ENCODE measurements around the gene AIFM1.

The AIFM1 gene

GRCh38 chrX:130082244-130083106 is 83.2 kb downstream of the AIFM1 start:
- no peaks in the 10 kb centered on the region for H3K36me3 ChIP-seq
- TF ChIP-seq, protein P1, sequence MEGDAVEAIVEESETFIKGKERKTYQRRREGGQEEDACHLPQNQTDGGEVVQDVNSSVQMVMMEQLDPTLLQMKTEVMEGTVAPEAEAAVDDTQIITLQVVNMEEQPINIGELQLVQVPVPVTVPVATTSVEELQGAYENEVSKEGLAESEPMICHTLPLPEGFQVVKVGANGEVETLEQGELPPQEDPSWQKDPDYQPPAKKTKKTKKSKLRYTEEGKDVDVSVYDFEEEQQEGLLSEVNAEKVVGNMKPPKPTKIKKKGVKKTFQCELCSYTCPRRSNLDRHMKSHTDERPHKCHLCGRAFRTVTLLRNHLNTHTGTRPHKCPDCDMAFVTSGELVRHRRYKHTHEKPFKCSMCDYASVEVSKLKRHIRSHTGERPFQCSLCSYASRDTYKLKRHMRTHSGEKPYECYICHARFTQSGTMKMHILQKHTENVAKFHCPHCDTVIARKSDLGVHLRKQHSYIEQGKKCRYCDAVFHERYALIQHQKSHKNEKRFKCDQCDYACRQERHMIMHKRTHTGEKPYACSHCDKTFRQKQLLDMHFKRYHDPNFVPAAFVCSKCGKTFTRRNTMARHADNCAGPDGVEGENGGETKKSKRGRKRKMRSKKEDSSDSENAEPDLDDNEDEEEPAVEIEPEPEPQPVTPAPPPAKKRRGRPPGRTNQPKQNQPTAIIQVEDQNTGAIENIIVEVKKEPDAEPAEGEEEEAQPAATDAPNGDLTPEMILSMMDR (IDR thresholded peaks at IDR 0.05): peak in 1 of 2 experiments; percentile 11
- peak overlapping the region; percentile 56 to 59 for H3K27ac ChIP-seq
- H3K9me3 ChIP-seq: no peaks in the 10 kb centered on the region
- no peaks in the 10 kb centered on the region for H3K27me3 ChIP-seq
- peak; percentile 49 to 64 for DNase-seq
- H3K4me1 ChIP-seq: peaks cover 0 to 24% (median 2%) of the 10 kb centered on the region in 4 donors
- H3K4me3 ChIP-seq: no peak overlapping the region
- intact Hi-C loops (cut with DNase I; ENCODE audit: low total_unique reads): loop anchor here (5.0 kb wide), 2 partner anchors 40 to 110 kb away; no protein-coding TSS in a partner anchor

- TF ChIP-seq, protein P1 (IDR thresholded peaks at IDR 0.05): no peak
- H3K9me3 ChIP-seq: no peaks in the 10 kb centered on the region
- no peak overlapping the region for H3K4me3 ChIP-seq
- H3K36me3 ChIP-seq: no peaks in the 10 kb centered on the region
- H3K27ac ChIP-seq: peak overlapping the region; percentile 56 to 59
- no peaks in the 10 kb centered on the region for H3K27me3 ChIP-seq
- peak in 1 of 2 donors; percentile 64 for DNase-seq
- intact Hi-C loops (cut with DNase I; ENCODE audit: low total_unique reads): loop anchor here (5.0 kb wide), 2 partner anchors 41 to 111 kb away; no protein-coding TSS in a partner anchor
- peaks cover 0 to 24% (median 2%) of the 10 kb centered on the region in 4 donors for H3K4me1 ChIP-seq
Observed at GRCh38 chrX:130081421-130082045, 84.1 kb downstream of the AIFM1 start.

DNA sequence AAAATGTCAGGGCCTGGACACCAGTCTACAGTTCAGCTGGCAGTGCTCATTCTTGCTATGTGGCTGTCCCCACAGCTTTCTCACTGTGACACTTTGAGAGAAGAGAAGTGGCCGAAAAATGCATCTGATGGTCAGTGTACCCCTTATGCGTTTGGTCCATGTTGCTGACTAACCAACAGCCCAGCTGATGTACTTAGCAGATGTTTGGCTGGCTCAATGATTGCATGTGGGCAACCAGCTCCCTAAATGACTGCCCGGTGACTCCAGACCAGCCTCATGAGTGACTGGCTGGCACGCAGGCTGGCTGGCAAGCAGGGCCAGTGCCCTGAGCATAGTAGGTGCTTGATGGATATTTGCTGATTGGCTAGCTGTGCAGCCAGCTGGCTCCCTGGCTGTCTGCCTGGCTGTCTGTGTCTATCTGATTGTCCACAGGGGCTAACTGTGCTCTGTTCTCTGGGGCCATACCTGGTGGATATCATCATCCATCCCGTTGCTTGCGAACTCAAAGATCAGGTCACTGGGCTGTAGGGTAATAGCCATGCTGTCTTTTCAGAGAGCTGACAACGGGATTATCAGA is 84.8 kb downstream of the AIFM1 start:
- Histone ChIP-seq H3K36me3 (no peaks in the 10 kb centered on the region), H3K27me3 (no peaks in the 10 kb centered on the region), H3K27ac (peak overlapping the region; percentile 56 to 59), H3K4me1 (peaks cover 0 to 24% (median 2%) of the 10 kb centered on the region in 4 donors), H3K9me3 (no peaks in the 10 kb centered on the region), H3K4me3 (no peak overlapping the region)
- intact Hi-C loops (cut with DNase I; ENCODE audit: low total_unique reads): loop anchor here (5.0 kb wide), 2 partner anchors 41 to 111 kb away; no protein-coding TSS in a partner anchor
- DNase-seq: no peak
- TF ChIP-seq, protein P1 (IDR thresholded peaks at IDR 0.05): no peak

- H3K27me3 ChIP-seq: no peaks in the 10 kb centered on the region
- DNase-seq: peak; percentile 59 to 67
- H3K36me3 ChIP-seq: no peaks in the 10 kb centered on the region
- peaks cover 0 to 24% (median 2%) of the 10 kb centered on the region in 4 donors for H3K4me1 ChIP-seq
- H3K27ac ChIP-seq: no peak overlapping the region
- TF ChIP-seq, protein P1 (IDR thresholded peaks at IDR 0.05): peak; percentile 55 to 66
- no peaks in the 10 kb centered on the region for H3K9me3 ChIP-seq
- intact Hi-C loops (cut with DNase I; ENCODE audit: low total_unique reads): loop anchor here (5.0 kb wide), 2 partner anchors 42 to 112 kb away; no protein-coding TSS in a partner anchor
- no peak overlapping the region for H3K4me3 ChIP-seq
Observed at GRCh38 chrX:130079824-130080406, 85.7 kb downstream of the AIFM1 start.
